GM23338 (cell line): Measurements from ENCODE around the gene IVL.

Source experiments
- CREB1 ChIP-seq: fragments of 250-450 bp; sonication (Bioruptor Pico); IDR thresholded peaks from 2 replicates; pipeline ENCODE4 v1.5.0; 2020; ENCODE audit warnings: low read depth, mild to moderate bottlenecking, moderate library complexity
- CTCF ChIP-seq, 2 experiments: fragments of 200-600 bp in 1 of 2; sonication (generic) in 1 of 2; conservative IDR thresholded peaks; 2 replicates each; pipeline versions ENCODE4 v1.5.1 to v1.6.1; 2016 to 2017; ENCODE audit warnings: antibody characterized with exemption in 2 of 2, low read depth in 2 of 2, mild to moderate bottlenecking in 2 of 2, moderate library complexity in 1 of 2
- EZH2 ChIP-seq: fragments of 200-600 bp; sonication (generic); IDR thresholded peaks from one replicate; pipeline ENCODE4 v1.8.0; 2017; ENCODE audit warnings: antibody characterized with exemption, mild to moderate bottlenecking, low read depth; ENCODE audit not compliant: unreplicated experiment
- EZH2phosphoT487 ChIP-seq: fragments of 200-600 bp; sonication (generic); IDR thresholded peaks from one replicate; pipeline ENCODE4 v1.8.1; 2018; ENCODE audit warnings: antibody characterized with exemption; ENCODE audit not compliant: unreplicated experiment
- JUNB ChIP-seq: IDR thresholded peaks from one replicate; pipeline ENCODE4 v1.6.1; 2016; ENCODE audit warnings: antibody characterized with exemption; ENCODE audit not compliant: unreplicated experiment
- POLR2AphosphoS5 ChIP-seq: IDR thresholded peaks from 2 replicates; pipeline ENCODE4 v1.6.1; 2016; ENCODE audit warnings: antibody characterized with exemption, low read depth
- REST ChIP-seq: IDR thresholded peaks from one replicate; pipeline ENCODE4 v1.6.1; 2018; ENCODE audit warnings: antibody characterized with exemption; ENCODE audit not compliant: unreplicated experiment
- ZNF331 ChIP-seq: fragments of 250-450 bp; sonication (Bioruptor Pico); IDR thresholded peaks from 2 replicates; pipeline ENCODE4 v1.5.0; 2020; ENCODE audit warnings: low read depth, mild to moderate bottlenecking, moderate library complexity
- TF ChIP-seq, protein P1 (sequence below): IDR thresholded peaks from 2 replicates; pipeline ENCODE4 v1.6.1; 2016; ENCODE audit warnings: antibody characterized with exemption

- TF ChIP-seq JUNB: no peak
- TF ChIP-seq POLR2AphosphoS5: no peak
- TF ChIP-seq CTCF (conservative IDR thresholded peaks at IDR 0.05; ENCODE audit: low read depth in 2 of 2): no peak
- no peak for TF ChIP-seq REST
- TF ChIP-seq ZNF331 (CRISPR knock-in tag): no peak
- TF ChIP-seq EZH2phosphoT487: no peak
- TF ChIP-seq, protein P1, sequence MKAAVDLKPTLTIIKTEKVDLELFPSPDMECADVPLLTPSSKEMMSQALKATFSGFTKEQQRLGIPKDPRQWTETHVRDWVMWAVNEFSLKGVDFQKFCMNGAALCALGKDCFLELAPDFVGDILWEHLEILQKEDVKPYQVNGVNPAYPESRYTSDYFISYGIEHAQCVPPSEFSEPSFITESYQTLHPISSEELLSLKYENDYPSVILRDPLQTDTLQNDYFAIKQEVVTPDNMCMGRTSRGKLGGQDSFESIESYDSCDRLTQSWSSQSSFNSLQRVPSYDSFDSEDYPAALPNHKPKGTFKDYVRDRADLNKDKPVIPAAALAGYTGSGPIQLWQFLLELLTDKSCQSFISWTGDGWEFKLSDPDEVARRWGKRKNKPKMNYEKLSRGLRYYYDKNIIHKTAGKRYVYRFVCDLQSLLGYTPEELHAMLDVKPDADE: no peak
- no peak for TF ChIP-seq EZH2
- no peak for TF ChIP-seq CREB1
These were observed 50.9 kb downstream of the IVL start for GRCh38 chr1:152959273-152959672.
